Stomach smooth muscle (tissue), 2 donors: Measurements from ENCODE around the gene OR6M1.

Source experiments
- H3K27ac ChIP-seq: one replicate; pipeline ENCODE4 v1.7.0; 2013; ENCODE audit warnings: mild to moderate bottlenecking, low read length, inconsistent platforms
- H3K27me3 ChIP-seq, 2 donors: one replicate each; pipeline ENCODE4 v1.7.0; 2013; ENCODE audit warnings: low read length in 2 of 2; ENCODE audit not compliant: insufficient read depth in 2 of 2, control insufficient read depth in 1 of 2
- H3K36me3 ChIP-seq, 2 donors: one replicate each; pipeline ENCODE4 v1.7.0; 2013; ENCODE audit warnings: low read length in 2 of 2; ENCODE audit not compliant: control insufficient read depth in 2 of 2, insufficient read depth in 2 of 2
- H3K4me1 ChIP-seq: one replicate; pipeline ENCODE4 v1.7.0; 2013; ENCODE audit warnings: low read length; ENCODE audit not compliant: control insufficient read depth, insufficient read depth
- H3K4me3 ChIP-seq, 2 donors: one replicate each; pipeline ENCODE4 v1.7.0; 2013; ENCODE audit warnings: low read length in 2 of 2
- H3K9ac ChIP-seq, 2 donors: one replicate each; pipeline ENCODE4 v1.7.0; 2013; ENCODE audit warnings: low read length in 2 of 2, mild to moderate bottlenecking in 1 of 2
- H3K9me3 ChIP-seq, 2 donors: one replicate each; pipeline ENCODE4 v1.7.0; 2013; ENCODE audit warnings: low read length in 2 of 2; ENCODE audit not compliant: control insufficient read depth in 2 of 2
- donor health status: healthy.
- donor health status: Pancreatic carcinoma.

The OR6M1 gene, protein sequence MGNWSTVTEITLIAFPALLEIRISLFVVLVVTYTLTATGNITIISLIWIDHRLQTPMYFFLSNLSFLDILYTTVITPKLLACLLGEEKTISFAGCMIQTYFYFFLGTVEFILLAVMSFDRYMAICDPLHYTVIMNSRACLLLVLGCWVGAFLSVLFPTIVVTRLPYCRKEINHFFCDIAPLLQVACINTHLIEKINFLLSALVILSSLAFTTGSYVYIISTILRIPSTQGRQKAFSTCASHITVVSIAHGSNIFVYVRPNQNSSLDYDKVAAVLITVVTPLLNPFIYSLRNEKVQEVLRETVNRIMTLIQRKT

DNA sequence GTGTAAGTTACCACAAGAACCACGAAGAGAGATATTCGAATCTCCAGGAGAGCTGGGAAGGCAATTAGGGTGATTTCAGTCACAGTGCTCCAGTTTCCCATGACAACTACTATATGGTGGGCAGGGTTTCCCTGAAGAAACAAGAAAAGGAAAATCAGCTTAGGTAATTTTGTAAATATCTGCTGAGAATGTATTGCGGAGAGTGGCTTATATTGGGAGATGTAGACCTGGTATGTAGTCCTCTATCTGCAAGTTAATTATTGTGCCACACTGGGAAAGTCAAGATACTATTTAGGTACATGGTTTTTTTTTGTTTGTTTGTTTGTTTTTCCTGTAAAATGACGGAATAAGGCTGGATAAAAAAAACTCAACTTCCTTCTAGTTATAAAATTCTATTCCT lies at the start of gene OR6M1:
TSS of gene OR6M1 (minus strand) at position 101 of the 400 bp plus-strand sequence. CDS start at position 101, 0 bp downstream.
- Histone ChIP-seq H3K4me1 (no peaks in the 10 kb centered on the region), H3K9me3 (no peaks in the 10 kb centered on the region), H3K4me3 (no peak within 1 kb of the TSS), H3K27me3 (no peaks in the 10 kb centered on the region), H3K27ac (no peak within 1 kb of the TSS), H3K9ac (no peak within 1 kb of the TSS), H3K36me3 (no peaks in the 10 kb centered on the region)

DNA sequence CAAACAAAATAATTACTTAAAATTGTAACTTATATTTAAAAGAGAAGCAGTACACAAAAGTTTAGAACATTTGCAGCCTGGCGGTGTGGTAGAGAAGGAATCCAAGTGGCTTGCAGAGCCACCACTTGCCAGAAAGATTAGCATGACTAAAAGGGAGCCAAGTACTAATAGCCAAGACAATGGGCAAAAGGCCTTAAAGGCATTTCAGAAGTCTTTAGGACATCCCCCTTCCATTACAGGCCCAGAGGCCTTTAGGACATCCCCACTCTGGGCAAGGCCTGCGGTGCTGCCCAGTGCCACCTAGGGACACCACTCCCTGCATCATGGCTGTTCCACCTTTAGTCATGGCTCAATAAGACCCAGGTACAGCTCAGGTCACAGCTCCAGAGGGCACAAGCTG lies 46.9 kb upstream of the OR6M1 start:
- Histone ChIP-seq H3K27ac (no peak overlapping the region), H3K36me3 (no peaks in the 10 kb centered on the region), H3K4me1 (no peaks in the 10 kb centered on the region), H3K27me3 (peaks cover 0 to 2% of the 10 kb centered on the region in 2 donors), H3K4me3 (no peak overlapping the region), H3K9me3 (no peaks in the 10 kb centered on the region), H3K9ac (no peak overlapping the region)

DNA sequence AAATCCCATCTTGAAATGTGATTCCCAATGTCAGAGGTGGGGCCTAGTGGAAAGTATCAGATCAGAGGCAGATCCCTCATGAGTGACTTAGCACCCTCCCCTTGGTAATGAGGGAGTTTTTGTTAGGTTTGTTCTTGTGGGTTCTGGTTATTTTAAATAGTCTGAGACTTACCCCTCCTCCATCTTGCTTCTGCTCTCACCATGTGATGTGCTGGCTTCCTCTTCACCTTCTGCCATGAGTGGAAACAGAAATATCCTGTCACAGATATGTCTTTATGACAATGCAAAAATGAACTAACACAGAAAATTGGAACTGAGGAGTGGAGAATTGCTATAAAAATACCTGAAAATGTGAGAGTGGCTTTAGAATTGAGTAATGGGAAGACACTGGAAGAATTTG lies 46.2 kb upstream of the OR6M1 start:
- H3K27ac ChIP-seq, result no peak overlapping the region
- no peak overlapping the region for H3K9ac ChIP-seq
- no peaks in the 10 kb centered on the region for H3K4me1 ChIP-seq
- peaks cover 0 to 2% of the 10 kb centered on the region in 2 donors for H3K27me3 ChIP-seq
- no peaks in the 10 kb centered on the region for H3K9me3 ChIP-seq
- no peaks in the 10 kb centered on the region for H3K36me3 ChIP-seq
- H3K4me3 ChIP-seq, result no peak overlapping the region

DNA sequence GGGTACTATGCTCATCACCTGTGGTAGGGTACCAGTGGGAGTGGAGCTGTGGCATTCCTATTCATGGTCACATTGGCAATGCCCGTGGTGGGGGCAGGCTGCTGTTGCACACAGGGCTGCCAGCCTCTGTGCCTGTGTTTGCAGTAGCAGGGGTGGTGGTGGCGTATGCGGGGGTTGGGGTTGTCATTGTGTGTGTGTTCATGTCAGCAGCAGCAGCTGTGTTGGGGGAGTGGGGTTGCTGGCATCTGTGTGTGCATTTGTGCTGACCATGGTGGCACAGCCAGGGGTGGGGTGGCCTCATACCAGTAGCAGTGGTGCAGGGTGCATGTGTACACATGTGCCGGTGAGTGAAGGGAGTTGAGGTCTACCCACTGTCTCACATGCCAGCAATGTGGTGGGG lies 45.0 kb upstream of the OR6M1 start:
- Histone ChIP-seq H3K4me1 (no peaks in the 10 kb centered on the region), H3K9me3 (no peaks in the 10 kb centered on the region), H3K36me3 (no peaks in the 10 kb centered on the region), H3K9ac (no peak overlapping the region), H3K27ac (no peak overlapping the region), H3K27me3 (peaks cover 0 to 2% of the 10 kb centered on the region in 2 donors), H3K4me3 (no peak overlapping the region)

DNA sequence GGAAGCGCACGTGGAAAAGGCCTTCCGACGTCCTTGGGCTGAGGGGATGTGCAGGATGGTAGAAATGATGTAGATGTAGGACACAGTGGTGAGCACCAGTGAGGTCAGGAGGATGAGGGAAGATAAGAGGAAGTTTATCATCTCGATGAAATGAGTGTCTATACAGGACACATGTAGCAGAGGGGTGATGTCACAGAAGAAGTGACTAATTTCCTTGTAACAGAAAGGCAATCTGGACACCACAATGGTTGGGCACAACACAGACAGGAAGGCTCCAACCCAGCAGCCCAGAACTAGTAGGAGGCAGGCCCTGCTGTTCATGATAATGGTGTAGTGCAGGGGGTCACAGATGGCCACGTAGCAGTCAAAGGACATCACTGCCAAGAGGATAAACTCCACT lies 35.0 kb upstream of the OR6M1 start:
- Histone ChIP-seq H3K27ac (no peak overlapping the region), H3K27me3 (no peaks in the 10 kb centered on the region), H3K36me3 (no peaks in the 10 kb centered on the region), H3K9me3 (peaks cover 0 to 4% of the 10 kb centered on the region in 2 donors), H3K9ac (no peak overlapping the region), H3K4me3 (no peak overlapping the region), H3K4me1 (no peaks in the 10 kb centered on the region)

DNA sequence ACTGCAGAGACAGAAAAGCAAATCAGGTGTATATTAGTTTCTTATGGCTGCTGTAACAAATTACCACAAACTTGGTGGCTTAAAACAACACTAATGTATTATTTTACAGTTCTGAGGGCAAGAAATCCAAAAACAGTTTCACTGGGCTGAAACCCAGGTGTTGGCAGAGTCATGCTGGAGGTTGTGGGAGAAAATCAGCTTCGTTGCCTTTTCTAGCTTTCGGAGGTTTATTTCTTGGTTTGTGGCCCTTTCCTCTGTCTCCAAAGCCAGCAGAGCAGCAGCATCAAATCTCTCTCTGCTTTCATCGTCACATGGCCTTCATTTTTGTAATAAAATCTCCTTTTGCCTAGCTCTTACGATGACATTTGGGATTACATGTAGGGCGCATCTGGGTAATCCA lies 33.0 kb upstream of the OR6M1 start:
- Histone ChIP-seq H3K27me3 (no peaks in the 10 kb centered on the region), H3K4me1 (no peaks in the 10 kb centered on the region), H3K36me3 (no peaks in the 10 kb centered on the region), H3K4me3 (no peak overlapping the region), H3K9ac (no peak overlapping the region), H3K27ac (no peak overlapping the region), H3K9me3 (peaks cover 0 to 4% of the 10 kb centered on the region in 2 donors)

DNA sequence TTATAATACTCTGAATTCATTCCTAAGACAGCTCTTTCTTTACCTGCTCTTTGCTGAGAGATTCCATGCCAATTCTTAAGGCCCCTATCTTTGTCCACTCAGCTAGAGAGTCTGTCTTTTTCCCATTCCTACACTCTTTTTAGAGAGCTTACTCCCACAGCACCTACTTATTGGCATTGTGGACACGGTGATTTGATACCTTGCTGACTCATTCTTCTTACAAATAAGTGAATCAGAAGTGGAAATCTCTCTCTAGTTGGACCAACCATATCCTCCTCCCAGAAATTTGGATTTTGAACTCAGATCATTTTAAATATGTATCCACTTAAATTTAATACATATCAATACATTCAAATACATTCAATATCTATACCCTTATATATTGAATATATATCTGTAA lies 32.5 kb upstream of the OR6M1 start:
- H3K9me3 ChIP-seq, result peaks cover 0 to 4% of the 10 kb centered on the region in 2 donors
- H3K27me3 ChIP-seq, result no peaks in the 10 kb centered on the region
- no peaks in the 10 kb centered on the region for H3K4me1 ChIP-seq
- no peak overlapping the region for H3K4me3 ChIP-seq
- no peak overlapping the region for H3K27ac ChIP-seq
- H3K36me3 ChIP-seq, result no peaks in the 10 kb centered on the region
- H3K9ac ChIP-seq, result no peak overlapping the region

DNA sequence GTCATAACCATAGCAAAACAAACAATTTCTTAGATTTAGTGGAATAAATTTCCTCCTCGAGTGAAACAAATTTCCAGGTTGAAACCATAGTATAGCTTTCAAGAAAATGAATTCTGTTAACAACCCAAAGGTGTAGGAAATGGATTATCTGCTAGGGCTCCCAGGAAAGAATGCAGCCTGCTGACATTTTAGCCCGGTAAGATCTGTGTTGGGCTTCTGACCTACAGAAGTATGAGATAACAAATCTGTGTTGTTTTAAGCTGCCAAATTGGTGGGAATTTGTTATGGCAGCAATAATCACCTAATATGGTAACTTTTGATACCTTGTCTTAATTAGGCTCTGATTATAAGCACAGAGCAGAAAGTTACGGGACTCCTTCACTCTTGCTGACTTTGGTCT lies 32.0 kb upstream of the OR6M1 start:
- H3K4me1 ChIP-seq, result no peaks in the 10 kb centered on the region
- no peaks in the 10 kb centered on the region for H3K36me3 ChIP-seq
- peaks cover 0 to 4% of the 10 kb centered on the region in 2 donors for H3K9me3 ChIP-seq
- H3K9ac ChIP-seq, result no peak overlapping the region
- no peak overlapping the region for H3K4me3 ChIP-seq
- no peak overlapping the region for H3K27ac ChIP-seq
- H3K27me3 ChIP-seq, result no peaks in the 10 kb centered on the region

DNA sequence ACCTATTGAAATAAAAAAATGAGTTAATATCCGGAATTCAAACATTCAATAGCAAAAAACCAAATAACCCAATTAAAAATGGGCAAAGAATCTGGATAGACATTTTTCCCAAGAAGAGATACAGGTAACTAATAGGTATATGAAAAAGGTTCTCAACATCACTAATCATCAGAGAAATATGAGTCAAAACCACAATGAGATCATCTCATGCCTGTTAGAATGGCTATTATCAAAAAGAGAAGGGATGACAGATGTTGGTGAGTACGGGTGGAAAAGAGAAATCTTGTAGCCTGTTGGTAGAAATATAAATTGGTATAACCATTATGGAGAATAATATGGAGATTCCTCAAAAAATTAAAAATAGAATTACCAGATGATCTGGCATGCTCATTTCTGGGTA lies 26.9 kb upstream of the OR6M1 start:
- Histone ChIP-seq H3K36me3 (no peaks in the 10 kb centered on the region), H3K27ac (no peak overlapping the region), H3K9me3 (no peaks in the 10 kb centered on the region), H3K27me3 (no peaks in the 10 kb centered on the region), H3K4me1 (no peaks in the 10 kb centered on the region), H3K4me3 (no peak overlapping the region), H3K9ac (no peak overlapping the region)

DNA sequence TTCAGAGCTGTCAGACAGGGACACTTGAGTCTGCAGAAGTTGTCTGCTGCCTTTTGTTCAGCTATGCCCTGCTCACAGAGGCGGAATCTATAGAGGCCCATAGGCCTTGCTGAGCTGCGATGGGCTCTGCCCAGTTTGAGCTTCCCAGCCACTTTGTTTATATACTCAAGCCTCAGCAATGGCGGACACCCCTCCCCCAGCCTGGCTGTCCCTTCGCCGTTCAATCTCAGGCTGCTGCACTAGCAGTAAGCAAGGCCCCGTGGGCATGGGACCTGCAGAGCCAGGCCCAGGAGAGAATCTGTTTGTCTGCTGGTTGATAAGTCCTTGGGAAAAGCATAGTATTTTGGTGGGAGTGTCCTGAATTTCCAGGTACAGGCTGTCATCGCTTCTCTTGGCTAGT lies 23.6 kb upstream of the OR6M1 start:
- Histone ChIP-seq H3K36me3 (no peaks in the 10 kb centered on the region), H3K9me3 (no peaks in the 10 kb centered on the region)

DNA sequence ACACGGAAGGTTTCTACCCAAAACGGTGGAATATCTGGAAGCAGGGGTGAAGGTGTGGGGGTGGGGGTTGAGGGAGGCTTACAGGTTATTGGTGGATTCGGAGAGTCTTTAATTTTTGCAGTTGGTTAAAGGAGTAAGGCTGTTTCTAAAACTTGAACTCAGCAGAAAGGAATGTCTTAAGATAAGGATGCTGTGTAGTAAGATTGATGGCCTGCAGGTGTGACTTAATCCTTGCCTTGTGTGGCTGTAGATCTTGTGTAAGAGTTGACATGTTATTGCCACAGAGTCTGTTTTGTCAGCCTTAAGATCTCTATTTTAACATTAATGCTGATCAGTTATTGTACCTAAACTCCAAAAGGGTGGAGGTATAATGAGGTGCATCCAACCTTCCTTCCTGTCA lies 16.4 kb upstream of the OR6M1 start:
- no peaks in the 10 kb centered on the region for H3K27me3 ChIP-seq
- no peak overlapping the region for H3K27ac ChIP-seq
- H3K4me3 ChIP-seq, result no peak overlapping the region
- H3K9ac ChIP-seq, result no peak overlapping the region
- H3K4me1 ChIP-seq, result no peaks in the 10 kb centered on the region
- H3K36me3 ChIP-seq, result no peaks in the 10 kb centered on the region
- H3K9me3 ChIP-seq, result no peaks in the 10 kb centered on the region

More for the DNA sequence above, 23.6 kb upstream of the OR6M1 start:
- Histone ChIP-seq H3K4me1 (no peaks in the 10 kb centered on the region), H3K9ac (no peak overlapping the region), H3K4me3 (no peak overlapping the region), H3K27me3 (no peaks in the 10 kb centered on the region), H3K27ac (no peak overlapping the region)
